Measurements from ENCODE around the gene PRDX5. TPM values are rescaled to one million over a fixed set of nuclear protein-coding genes. Genes with fewer than 3 reads are reported as not detected.

The PRDX5 gene
- total RNA-seq, 2 donors from 2014 or later = 235 to 289 TPM

DNA sequence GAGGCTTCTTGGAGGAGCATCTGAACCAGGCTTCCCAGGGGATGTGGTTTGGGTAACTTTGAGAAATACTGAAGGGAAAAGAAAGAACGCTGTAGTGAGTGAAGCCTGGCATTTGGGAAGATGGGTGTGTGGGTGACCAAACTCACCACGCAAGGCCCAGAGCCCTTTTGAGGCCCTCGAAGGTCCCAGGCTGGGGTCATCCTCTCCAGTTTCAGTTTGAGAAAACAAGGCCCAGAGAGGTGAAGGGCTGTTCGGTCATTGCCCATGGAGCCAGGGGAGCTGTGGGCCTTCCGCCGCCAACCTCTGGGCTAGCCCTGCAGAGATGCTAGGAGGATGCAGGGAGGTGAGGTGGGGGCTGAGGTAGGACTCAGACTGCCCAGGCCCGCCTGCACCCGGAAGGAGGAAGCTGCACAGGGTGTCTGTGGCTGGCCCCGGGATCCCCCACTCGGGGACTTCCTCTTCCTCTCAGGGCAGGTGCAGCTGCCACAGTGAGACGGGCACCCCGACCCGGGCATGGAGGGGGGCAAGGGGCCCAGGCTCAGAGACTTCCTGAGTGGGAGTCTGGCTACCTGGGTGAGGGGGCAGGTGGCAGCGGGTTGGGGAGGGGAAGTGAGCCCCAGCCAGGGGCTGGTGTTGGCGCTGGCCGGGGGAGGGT lies 22.0 kb downstream of the PRDX5 start, which contains the start of gene CCDC88B:
Gene CCDC88B, plus strand, starts transcription at position 451 of the 655 bp plus-strand sequence. Its CDS starts 63 bp downstream, at position 514.
- H3K36me3 ChIP-seq (ENCODE audit: control insufficient read depth, insufficient read depth, low read length) = no peaks in the 10 kb centered on the region
- no peaks in the 10 kb centered on the region for H3K36me3 Mint-ChIP-seq (ENCODE audit: low read depth)
- no peak for DNase-seq
- H3K27ac Mint-ChIP-seq = no peak within 1 kb of the TSS
- H3K4me3 Mint-ChIP-seq = peak within 1 kb of the TSS; percentile 59
- no peak within 1 kb of the TSS for H3K4me3 ChIP-seq (ENCODE audit: low read length)
- H3K4me1 ChIP-seq (ENCODE audit: control insufficient read depth, insufficient read depth, low read length) = no peaks in the 10 kb centered on the region
- H3K9me3 Mint-ChIP-seq = no peaks in the 10 kb centered on the region
- H3K4me1 Mint-ChIP-seq = peaks cover 11% of the 10 kb centered on the region
- no peaks in the 10 kb centered on the region for H3K27me3 ChIP-seq (ENCODE audit: control insufficient read depth, insufficient read depth, low read length, poor library complexity, severe bottlenecking)
- no peaks in the 10 kb centered on the region for H3K9me3 ChIP-seq (ENCODE audit: control insufficient read depth, low read length)
- no peak within 1 kb of the TSS for H3K9ac ChIP-seq (ENCODE audit: extremely low read depth, low read length, poor library complexity, severe bottlenecking)
- no peak within 1 kb of the TSS for H3K27ac ChIP-seq (ENCODE audit: low read depth, low read length)
- TF ChIP-seq, protein P1, sequence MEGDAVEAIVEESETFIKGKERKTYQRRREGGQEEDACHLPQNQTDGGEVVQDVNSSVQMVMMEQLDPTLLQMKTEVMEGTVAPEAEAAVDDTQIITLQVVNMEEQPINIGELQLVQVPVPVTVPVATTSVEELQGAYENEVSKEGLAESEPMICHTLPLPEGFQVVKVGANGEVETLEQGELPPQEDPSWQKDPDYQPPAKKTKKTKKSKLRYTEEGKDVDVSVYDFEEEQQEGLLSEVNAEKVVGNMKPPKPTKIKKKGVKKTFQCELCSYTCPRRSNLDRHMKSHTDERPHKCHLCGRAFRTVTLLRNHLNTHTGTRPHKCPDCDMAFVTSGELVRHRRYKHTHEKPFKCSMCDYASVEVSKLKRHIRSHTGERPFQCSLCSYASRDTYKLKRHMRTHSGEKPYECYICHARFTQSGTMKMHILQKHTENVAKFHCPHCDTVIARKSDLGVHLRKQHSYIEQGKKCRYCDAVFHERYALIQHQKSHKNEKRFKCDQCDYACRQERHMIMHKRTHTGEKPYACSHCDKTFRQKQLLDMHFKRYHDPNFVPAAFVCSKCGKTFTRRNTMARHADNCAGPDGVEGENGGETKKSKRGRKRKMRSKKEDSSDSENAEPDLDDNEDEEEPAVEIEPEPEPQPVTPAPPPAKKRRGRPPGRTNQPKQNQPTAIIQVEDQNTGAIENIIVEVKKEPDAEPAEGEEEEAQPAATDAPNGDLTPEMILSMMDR (conservative IDR thresholded peaks at IDR 0.05) = no peak
- H3K27me3 Mint-ChIP-seq (ENCODE audit: insufficient read depth) = peaks cover 13% of the 10 kb centered on the region
- 91 to 97% methylated on average over 4 to 16 of the region's 16 CpGs for WGBS, 2 experiments (ENCODE audit: insufficient coverage in 1 of 2, insufficient read length in 1 of 2)

DNA sequence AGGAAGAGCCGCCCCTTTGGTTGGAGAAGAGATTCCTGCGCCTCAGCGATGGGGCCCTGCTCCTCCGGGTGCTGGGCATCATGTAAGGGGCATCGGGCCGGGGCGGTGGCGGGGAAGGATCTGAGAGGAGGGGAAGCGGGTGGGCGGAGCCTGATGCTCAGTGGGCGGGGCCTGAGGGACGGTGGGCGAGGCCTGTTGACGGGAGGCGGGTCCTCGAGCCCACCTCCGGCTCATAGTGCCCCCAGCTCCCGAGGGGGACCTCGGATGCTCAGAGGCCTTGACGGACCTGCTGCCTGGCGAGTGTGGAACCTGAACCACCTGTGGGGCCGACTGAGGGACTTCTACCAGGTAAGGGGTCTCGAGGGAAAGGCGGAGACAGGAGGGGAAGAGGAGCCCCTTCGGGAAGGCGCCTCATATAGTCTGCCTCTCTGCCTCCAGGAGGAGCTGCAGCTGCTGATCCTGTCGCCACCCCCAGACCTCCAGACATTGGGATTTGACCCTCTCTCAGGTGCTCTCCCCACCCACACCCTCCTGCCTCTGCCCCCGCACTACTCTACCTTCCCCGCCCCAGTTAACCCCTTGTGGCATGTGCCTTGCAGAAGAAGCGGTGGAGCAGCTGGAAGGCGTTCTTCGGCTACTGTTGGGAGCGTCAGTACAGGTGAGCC lies 22.9 kb downstream of the PRDX5 start:
- Histone ChIP-seq H3K4me1 (ENCODE audit: control insufficient read depth, insufficient read depth, low read length) (no peaks in the 10 kb centered on the region), H3K9me3 (ENCODE audit: control insufficient read depth, low read length) (no peaks in the 10 kb centered on the region), H3K27ac (ENCODE audit: low read depth, low read length) (no peak overlapping the region), H3K27me3 (ENCODE audit: control insufficient read depth, insufficient read depth, low read length, poor library complexity, severe bottlenecking) (no peaks in the 10 kb centered on the region), H3K9ac (ENCODE audit: extremely low read depth, low read length, poor library complexity, severe bottlenecking) (no peak overlapping the region), H3K4me3 (ENCODE audit: low read length) (no peak overlapping the region), H3K36me3 (ENCODE audit: control insufficient read depth, insufficient read depth, low read length) (no peaks in the 10 kb centered on the region)
- WGBS, 2 experiments (ENCODE audit: insufficient coverage in 1 of 2, insufficient read length in 1 of 2) = 56 to 74% methylated on average over 20 to 33 of the region's 33 CpGs
- H3K4me3 Mint-ChIP-seq = peak overlapping the region; percentile 59
- peaks cover 13% of the 10 kb centered on the region for H3K27me3 Mint-ChIP-seq (ENCODE audit: insufficient read depth)
- DNase-seq = peak; percentile 96
- peaks cover 7% of the 10 kb centered on the region for H3K4me1 Mint-ChIP-seq
- H3K9me3 Mint-ChIP-seq = no peaks in the 10 kb centered on the region
- TF ChIP-seq, protein P1 (conservative IDR thresholded peaks at IDR 0.05) = peak; percentile 71
- H3K27ac Mint-ChIP-seq = no peak overlapping the region
- peaks cover 3% of the 10 kb centered on the region for H3K36me3 Mint-ChIP-seq (ENCODE audit: low read depth)

DNA sequence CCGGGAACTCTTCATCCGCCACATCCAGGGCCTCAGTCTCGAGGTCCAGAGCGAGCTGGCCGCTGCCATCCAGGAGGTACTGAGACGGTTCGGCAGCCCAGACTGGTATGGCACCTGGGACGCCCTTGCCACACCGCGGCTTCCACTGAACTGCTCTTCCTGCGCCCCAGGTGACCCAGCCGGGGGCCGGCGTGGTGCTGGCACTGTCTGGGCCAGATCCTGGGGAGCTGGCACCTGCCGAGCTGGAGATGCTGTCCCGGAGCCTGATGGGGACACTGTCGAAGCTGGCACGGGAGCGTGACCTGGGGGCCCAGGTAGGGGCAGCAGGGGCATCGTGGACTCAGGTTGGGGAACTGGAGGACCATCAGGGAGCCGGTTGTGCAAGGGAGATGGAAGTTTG lies 23.5 kb downstream of the PRDX5 start:
- peaks cover 3% of the 10 kb centered on the region for H3K36me3 Mint-ChIP-seq (ENCODE audit: low read depth)
- no peaks in the 10 kb centered on the region for H3K9me3 Mint-ChIP-seq
- no peaks in the 10 kb centered on the region for H3K9me3 ChIP-seq (ENCODE audit: control insufficient read depth, low read length)
- TF ChIP-seq, protein P1 (conservative IDR thresholded peaks at IDR 0.05) = no peak
- DNase-seq = no peak
- no peaks in the 10 kb centered on the region for H3K27me3 ChIP-seq (ENCODE audit: control insufficient read depth, insufficient read depth, low read length, poor library complexity, severe bottlenecking)
- H3K4me3 ChIP-seq (ENCODE audit: low read length) = no peak overlapping the region
- H3K36me3 ChIP-seq (ENCODE audit: control insufficient read depth, insufficient read depth, low read length) = no peaks in the 10 kb centered on the region
- no peak overlapping the region for H3K27ac Mint-ChIP-seq
- H3K27me3 Mint-ChIP-seq (ENCODE audit: insufficient read depth) = peaks cover 13% of the 10 kb centered on the region
- no peak overlapping the region for H3K27ac ChIP-seq (ENCODE audit: low read depth, low read length)
- peak overlapping the region; percentile 59 for H3K4me3 Mint-ChIP-seq
- H3K9ac ChIP-seq (ENCODE audit: extremely low read depth, low read length, poor library complexity, severe bottlenecking) = no peak overlapping the region
- WGBS, 2 experiments (ENCODE audit: insufficient coverage in 1 of 2, insufficient read length in 1 of 2) = 93 to 94% methylated on average over 6 to 21 of the region's 21 CpGs
- peaks cover 7% of the 10 kb centered on the region for H3K4me1 Mint-ChIP-seq
- no peaks in the 10 kb centered on the region for H3K4me1 ChIP-seq (ENCODE audit: control insufficient read depth, insufficient read depth, low read length)
